H1 (cell line): Measurements from ENCODE around the gene MAGI2.

Experiments used
- CTCF ChIP-seq, 3 experiments: IDR thresholded peaks; 1 replicate in 2 of 3; 2 replicates in 1 of 3; pipeline versions ENCODE4 v1.5.1 to v1.6.1; 2011; ENCODE audit warnings: low read length in 3 of 3, mild to moderate bottlenecking in 3 of 3, inconsistent platforms in 2 of 3, low read depth in 1 of 3, moderate library complexity in 1 of 3; ENCODE audit not compliant: insufficient read depth in 1 of 3; ENCODE audit errors: control extremely low read depth in 1 of 3
- E2F6 ChIP-seq: IDR thresholded peaks from 2 replicates; pipeline ENCODE4 v1.6.1; 2012; ENCODE audit warnings: inconsistent platforms
- EZH2 ChIP-seq: fragments of 200-600 bp; sonication (generic); IDR thresholded peaks from 2 replicates; pipeline ENCODE4 v1.7.1; 2012; ENCODE audit warnings: low read depth, mild to moderate bottlenecking, moderate library complexity, low read length, inconsistent platforms; ENCODE audit not compliant: severe bottlenecking
- JUN ChIP-seq: IDR thresholded peaks from 2 replicates; pipeline ENCODE4 v1.6.1; 2011; ENCODE audit warnings: low read depth, mild to moderate bottlenecking, improper control_type of control experiment, low read length
- JUND ChIP-seq: IDR thresholded peaks from 2 replicates; pipeline ENCODE4 v1.6.1; 2011; ENCODE audit warnings: mild to moderate bottlenecking, improper control_type of control experiment, low read length
- NRF1 ChIP-seq: IDR thresholded peaks from 2 replicates; pipeline ENCODE4 v1.6.1; 2011; ENCODE audit warnings: mild to moderate bottlenecking, low read depth, low read length, improper control_type of control experiment
- POLR2A ChIP-seq, 2 experiments: IDR thresholded peaks; 1 replicate in 1 of 2; 2 replicates in 1 of 2; pipeline ENCODE4 v1.6.1; 2011; ENCODE audit warnings: low read depth in 2 of 2, low read length in 2 of 2, mild to moderate bottlenecking in 2 of 2; ENCODE audit errors: control extremely low read depth in 1 of 2
- SRF ChIP-seq: IDR thresholded peaks from 2 replicates; pipeline ENCODE4 v1.6.1; 2011; ENCODE audit warnings: mild to moderate bottlenecking, low read depth, low read length, moderate library complexity
- SUZ12 ChIP-seq: fragments of 200-600 bp; sonication (generic); IDR thresholded peaks from 2 replicates; pipeline ENCODE4 v1.6.1; 2012; ENCODE audit warnings: mild to moderate bottlenecking, inconsistent platforms, low read length, moderate library complexity, mixed read lengths

GRCh38 chr7:79412915-79413314, 40.6 kb downstream of the MAGI2 start:
- TF ChIP-seq SUZ12 (no peak), CTCF (IDR thresholded peaks at IDR 0.05; ENCODE audit: control extremely low read depth in 1 of 3, insufficient read depth in 1 of 3, low read depth in 1 of 3, low read length in 3 of 3) (no peak), EZH2 (no peak), JUND (no peak), NRF1 (no peak), POLR2A (IDR thresholded peaks at IDR 0.05; ENCODE audit: control extremely low read depth in 1 of 2, low read depth in 2 of 2, low read length in 2 of 2) (no peak), E2F6 (no peak), SRF (no peak), JUN (no peak)
